WERI-Rb-1 (cell line): ENCODE measurements around the gene PRSS8.

Source experiments
- DNase-seq: peaks from one replicate; pipeline ENCODE4 v3.0.0-alpha.2; 2020
- H3K27ac ChIP-seq: fragments of 250-450 bp; sonication (Bioruptor Pico); 2 replicates; pipeline ENCODE4 v1.5.1; 2020; ENCODE audit warnings: mild to moderate bottlenecking, moderate library complexity
- H3K27me3 ChIP-seq: fragments of 250-450 bp; sonication (Bioruptor Pico); 2 replicates; pipeline ENCODE4 v1.5.1; 2021; ENCODE audit warnings: mild to moderate bottlenecking, low read depth, moderate library complexity; ENCODE audit not compliant: insufficient read depth, severe bottlenecking
- H3K36me3 ChIP-seq: fragments of 250-450 bp; sonication (Bioruptor Pico); 2 replicates; pipeline ENCODE4 v1.5.1; 2020; ENCODE audit warnings: mild to moderate bottlenecking, moderate library complexity
- H3K4me3 ChIP-seq: 2 replicates; pipeline ENCODE4 v1.5.1; 2011; ENCODE audit warnings: low read depth, mild to moderate bottlenecking, control low read depth, low read length
- H3K9me3 ChIP-seq: fragments of 250-450 bp; sonication (Bioruptor Pico); 2 replicates; pipeline ENCODE4 v1.5.1; 2021; ENCODE audit warnings: mild to moderate bottlenecking, moderate library complexity; ENCODE audit not compliant: severe bottlenecking
- TF ChIP-seq, protein P1 (sequence below): IDR thresholded peaks from 2 replicates; pipeline ENCODE4 v1.5.1; 2011; ENCODE audit warnings: low read depth, mild to moderate bottlenecking, control low read depth, inconsistent platforms, low read length

The PRSS8 gene

DNA sequence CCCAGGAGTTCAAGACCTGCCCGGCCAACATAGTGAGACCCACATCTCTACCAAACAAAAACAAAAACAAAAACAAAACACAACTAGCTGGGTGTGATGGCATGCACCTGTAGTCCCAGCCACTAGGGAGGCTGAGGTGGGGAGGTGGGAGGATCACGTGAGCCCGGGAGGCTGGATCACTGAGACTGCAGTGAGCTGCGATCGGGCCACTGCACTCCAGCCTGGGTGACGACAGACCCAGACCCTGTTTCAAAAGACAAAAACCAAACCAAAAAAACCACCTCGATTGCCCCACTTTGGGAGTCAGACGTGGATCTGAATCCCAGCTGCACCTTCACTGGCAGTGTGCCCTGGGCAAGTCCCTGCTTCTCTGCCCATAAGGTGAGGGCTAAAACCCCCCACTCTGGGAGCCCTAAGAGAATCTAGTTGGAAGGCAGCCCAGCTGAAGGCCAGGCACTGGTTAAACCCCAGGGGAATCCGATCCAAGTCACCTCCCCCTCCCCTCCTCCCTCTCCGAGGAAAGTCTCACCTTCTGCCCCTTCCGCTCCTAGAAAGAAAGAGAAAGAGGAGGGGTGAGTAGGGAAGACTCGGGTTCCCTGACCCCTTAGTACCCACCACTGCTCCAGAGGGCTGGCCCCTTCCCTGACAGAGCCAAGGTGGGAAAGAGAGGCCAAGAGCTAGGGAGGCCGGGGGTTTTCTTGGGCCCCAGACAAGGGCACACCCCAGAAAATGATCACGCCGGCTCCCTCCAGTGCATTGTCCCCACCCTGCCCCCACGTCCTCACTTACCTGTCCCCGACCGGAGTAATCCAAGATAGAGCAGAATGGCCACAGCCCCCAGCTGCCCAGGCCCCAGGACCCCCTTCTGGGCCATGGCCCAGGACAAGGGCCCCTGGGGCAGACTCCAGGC, 647 bp downstream of the PRSS8 start:
- TF ChIP-seq, protein P1, sequence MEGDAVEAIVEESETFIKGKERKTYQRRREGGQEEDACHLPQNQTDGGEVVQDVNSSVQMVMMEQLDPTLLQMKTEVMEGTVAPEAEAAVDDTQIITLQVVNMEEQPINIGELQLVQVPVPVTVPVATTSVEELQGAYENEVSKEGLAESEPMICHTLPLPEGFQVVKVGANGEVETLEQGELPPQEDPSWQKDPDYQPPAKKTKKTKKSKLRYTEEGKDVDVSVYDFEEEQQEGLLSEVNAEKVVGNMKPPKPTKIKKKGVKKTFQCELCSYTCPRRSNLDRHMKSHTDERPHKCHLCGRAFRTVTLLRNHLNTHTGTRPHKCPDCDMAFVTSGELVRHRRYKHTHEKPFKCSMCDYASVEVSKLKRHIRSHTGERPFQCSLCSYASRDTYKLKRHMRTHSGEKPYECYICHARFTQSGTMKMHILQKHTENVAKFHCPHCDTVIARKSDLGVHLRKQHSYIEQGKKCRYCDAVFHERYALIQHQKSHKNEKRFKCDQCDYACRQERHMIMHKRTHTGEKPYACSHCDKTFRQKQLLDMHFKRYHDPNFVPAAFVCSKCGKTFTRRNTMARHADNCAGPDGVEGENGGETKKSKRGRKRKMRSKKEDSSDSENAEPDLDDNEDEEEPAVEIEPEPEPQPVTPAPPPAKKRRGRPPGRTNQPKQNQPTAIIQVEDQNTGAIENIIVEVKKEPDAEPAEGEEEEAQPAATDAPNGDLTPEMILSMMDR, result no peak
- DNase-seq, result peak; percentile 63

DNA sequence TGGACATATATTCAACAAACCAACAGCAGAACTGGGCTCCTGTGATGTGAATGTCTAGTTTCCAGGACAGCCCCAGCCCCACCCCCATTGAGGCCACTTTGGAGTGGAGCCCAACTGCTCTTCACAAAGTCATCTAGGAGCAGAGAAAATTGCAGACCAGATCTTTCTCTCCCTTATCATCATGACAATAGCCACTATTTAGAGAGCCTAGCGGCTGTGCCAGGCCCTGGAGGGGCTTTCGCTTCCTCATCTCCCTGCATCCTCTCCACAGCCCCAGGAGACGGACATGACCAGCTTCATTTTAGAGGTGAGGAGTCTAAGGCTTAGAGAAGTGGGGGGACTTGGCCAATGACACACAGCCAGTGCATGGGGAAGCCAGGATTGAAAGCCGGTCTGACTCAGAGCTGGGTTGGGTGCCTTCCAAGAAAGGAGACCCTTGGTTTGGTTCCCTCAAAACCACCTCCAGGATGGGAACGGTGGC, 1.4 kb downstream of the PRSS8 start:
- no peak overlapping the region for H3K27ac ChIP-seq

More for the DNA sequence above, 647 bp downstream of the PRSS8 start:
- no peaks in the 10 kb centered on the region for H3K27me3 ChIP-seq
- peaks cover 26% of the 10 kb centered on the region for H3K36me3 ChIP-seq
- H3K4me3 ChIP-seq, result peak overlapping the region; percentile 55
- H3K27ac ChIP-seq, result peak overlapping the region; percentile 56
- no peaks in the 10 kb centered on the region for H3K9me3 ChIP-seq

DNA sequence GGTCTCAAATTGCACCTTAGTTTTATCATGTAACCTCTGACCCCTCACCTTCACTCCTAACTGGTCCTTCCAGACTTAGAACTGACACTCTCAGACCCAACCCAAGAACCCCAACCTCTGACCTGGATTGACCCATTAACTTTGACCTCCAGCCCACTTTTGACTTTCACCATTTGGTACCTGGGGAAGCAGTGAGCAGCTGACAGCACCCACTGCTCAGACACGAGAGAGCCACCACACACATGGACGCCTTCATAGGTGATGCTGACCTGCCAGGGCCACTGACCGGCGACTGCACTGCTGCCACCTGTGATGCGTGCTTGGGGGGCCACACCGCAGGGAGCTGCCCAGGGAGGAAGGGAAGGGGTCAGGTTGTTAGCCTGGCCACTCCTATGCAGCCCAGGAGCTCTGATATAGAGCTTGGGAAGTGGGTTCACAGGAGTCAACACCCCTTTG, 2.5 kb downstream of the PRSS8 start:
- TF ChIP-seq, protein P1, result no peak
- no peak overlapping the region for H3K27ac ChIP-seq

More for the DNA sequence above, 1.4 kb downstream of the PRSS8 start:
- no peak for DNase-seq
- TF ChIP-seq, protein P1, result no peak
- no peaks in the 10 kb centered on the region for H3K27me3 ChIP-seq
- peaks cover 31% of the 10 kb centered on the region for H3K36me3 ChIP-seq
- no peak overlapping the region for H3K4me3 ChIP-seq
- H3K9me3 ChIP-seq, result no peaks in the 10 kb centered on the region

DNA sequence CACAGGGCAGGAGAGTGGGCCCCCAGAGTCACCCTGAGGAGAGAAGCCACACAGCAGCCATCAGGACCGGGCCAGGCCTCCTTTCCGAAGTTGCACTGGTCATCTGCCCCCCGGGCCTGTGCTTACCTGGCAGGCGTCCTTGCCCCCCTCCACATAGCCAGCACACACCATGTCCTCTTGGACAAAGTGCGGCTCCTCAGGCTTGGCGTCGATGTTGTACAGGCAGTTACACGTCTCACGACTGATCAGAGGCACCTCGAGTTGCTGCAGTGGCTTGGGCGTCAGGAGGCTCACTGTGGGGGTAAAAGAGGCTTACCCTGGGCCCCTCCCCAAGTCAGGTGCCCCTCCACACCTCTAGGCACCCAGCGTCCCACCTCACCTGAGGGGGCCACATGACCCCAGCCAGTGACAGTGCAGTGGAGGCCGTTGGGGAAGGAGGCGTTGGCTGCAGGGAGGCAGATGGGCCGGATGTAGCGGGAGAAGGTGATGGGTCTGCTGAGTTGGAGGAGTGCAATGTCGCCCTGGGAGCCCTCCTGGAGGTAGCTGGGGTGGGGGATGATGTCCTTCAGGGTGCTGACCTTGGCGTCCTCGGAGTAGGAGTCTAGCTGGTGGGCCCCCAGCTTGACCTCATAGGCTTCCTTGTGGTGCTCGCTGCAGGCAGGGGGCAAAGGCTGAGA, 3.1 kb downstream of the PRSS8 start:
- Histone ChIP-seq H3K4me3 (no peak overlapping the region), H3K27ac (no peak overlapping the region), H3K36me3 (peaks cover 43% of the 10 kb centered on the region), H3K9me3 (no peaks in the 10 kb centered on the region), H3K27me3 (no peaks in the 10 kb centered on the region)
- TF ChIP-seq, protein P1, result no peak
- no peak for DNase-seq

More for the DNA sequence above, 2.5 kb downstream of the PRSS8 start:
- Histone ChIP-seq H3K27me3 (no peaks in the 10 kb centered on the region), H3K9me3 (no peaks in the 10 kb centered on the region), H3K4me3 (no peak overlapping the region), H3K36me3 (peaks cover 39% of the 10 kb centered on the region)
- no peak for DNase-seq

DNA sequence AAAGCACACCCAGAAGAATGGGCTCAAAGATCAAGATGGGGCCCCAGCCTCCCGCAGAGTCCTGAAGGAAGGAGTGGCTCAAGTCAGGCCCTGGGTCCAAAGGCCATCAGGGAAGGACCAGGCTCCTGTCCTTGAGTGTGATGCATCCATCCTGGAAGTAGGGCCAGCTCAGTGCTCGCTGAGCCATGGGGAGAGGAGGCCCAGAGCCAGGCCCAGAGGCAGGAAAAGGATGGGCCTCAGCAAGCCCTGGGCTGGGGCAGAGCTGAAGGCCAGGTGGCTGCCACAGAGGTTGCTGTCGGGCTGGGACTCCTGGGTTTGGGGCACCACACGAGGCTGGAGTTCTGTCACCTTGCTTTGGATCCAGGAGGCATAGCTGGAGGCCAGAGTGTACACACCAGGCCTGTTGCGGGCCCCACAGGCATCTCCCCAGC, 3.7 kb downstream of the PRSS8 start:
- H3K27ac ChIP-seq, result no peak overlapping the region
- H3K9me3 ChIP-seq, result no peaks in the 10 kb centered on the region
- no peaks in the 10 kb centered on the region for H3K27me3 ChIP-seq
- peaks cover 48% of the 10 kb centered on the region for H3K36me3 ChIP-seq
- TF ChIP-seq, protein P1, result no peak
- no peak overlapping the region for H3K4me3 ChIP-seq
- DNase-seq, result no peak
